Measurements from ENCODE around the gene C6orf52.
"Not testable (repeated sequence)": the region's sequence is repeated elsewhere in the genome, so short reads cannot be mapped to it uniquely, and the experiment has no call there.

C6orf52 gene

GRCh38 chr6:10695086-10695657 is 756 bp upstream of the C6orf52 start:
- DNase-seq: no peak

- no peak for DNase-seq
These were observed 1.4 kb downstream of the C6orf52 start for GRCh38 chr6:10692965-10693538.

GRCh38 chr6:10690651-10691445 is 3.6 kb downstream of the C6orf52 start:
- DNase-seq: no peak

GRCh38 chr6:10687582-10687981 is 6.8 kb downstream of the C6orf52 start:
- no peak for DNase-seq

- DNase-seq: no peak
These were observed 7.5 kb downstream of the C6orf52 start for GRCh38 chr6:10686901-10687300.

- no peak for DNase-seq
These were observed 9.1 kb downstream of the C6orf52 start for GRCh38 chr6:10685092-10685915.

- DNase-seq: no peak
These were observed 9.8 kb downstream of the C6orf52 start for GRCh38 chr6:10684618-10685017.

GRCh38 chr6:10682355-10682988 is 11.9 kb downstream of the C6orf52 start:
- DNase-seq: no peak

GRCh38 chr6:10681795-10682194 is 12.6 kb downstream of the C6orf52 start:
- no peak for DNase-seq

GRCh38 chr6:10678456-10678855 is 16.0 kb downstream of the C6orf52 start:
- no peak for DNase-seq

GRCh38 chr6:10676403-10676802 is 18.0 kb downstream of the C6orf52 start:
- DNase-seq: no peak

GRCh38 chr6:10668126-10668917 is 26.1 kb downstream of the C6orf52 start:
- no peak for DNase-seq

GRCh38 chr6:10665595-10665994 is 28.8 kb downstream of the C6orf52 start:
- DNase-seq: not testable (repeated sequence)

GRCh38 chr6:10662742-10663141 is 31.7 kb downstream of the C6orf52 start:
- no peak for DNase-seq

- no peak for DNase-seq
These were observed 32.2 kb downstream of the C6orf52 start for GRCh38 chr6:10662207-10662606.

- not testable (repeated sequence) for DNase-seq
These were observed 33.8 kb downstream of the C6orf52 start for GRCh38 chr6:10660431-10661191.

GRCh38 chr6:10659699-10660348 is 34.6 kb downstream of the C6orf52 start:
- no peak for DNase-seq

- no peak for DNase-seq
These were observed 35.3 kb downstream of the C6orf52 start for GRCh38 chr6:10658910-10659698.

GRCh38 chr6:10655508-10656055 is 38.8 kb downstream of the C6orf52 start:
- DNase-seq: no peak

- DNase-seq: no peak
These were observed 50.2 kb downstream of the C6orf52 start for GRCh38 chr6:10644225-10644624.

Data from stimulated activated CD4-positive, alpha-beta T cell treated with anti-CD3 and anti-CD28 coated beads, Interleukin-4, amount 100 ng/mL, for 1 hour (primary cell).